Memory B cell (primary cell): ENCODE results near the gene SUGCT.

Experiments used
- ATAC-seq: fragments of 150-1000 bp; cut with Tn5 transposase; 2 replicates; pipeline ENCODE4 v1.10.0; 2021; ENCODE audit warnings: low read depth, mild to moderate bottlenecking, moderate library complexity
- DNase-seq, 2 donors: peaks; one replicate each; pipeline ENCODE4 v3.0.0; 2022; ENCODE audit warnings: low spot score in 2 of 2
- H3K27ac Mint-ChIP-seq: one replicate; pipeline ENCODE4 v1.8.0; 2022; ENCODE audit warnings: mild to moderate bottlenecking, moderate library complexity, mixed read lengths
- H3K27me3 Mint-ChIP-seq: one replicate; pipeline ENCODE4 v1.8.0; 2022; ENCODE audit warnings: mixed read lengths
- H3K36me3 Mint-ChIP-seq: one replicate; pipeline ENCODE4 v1.8.0; 2022; ENCODE audit warnings: mild to moderate bottlenecking, mixed read lengths
- H3K4me1 Mint-ChIP-seq: one replicate; pipeline ENCODE4 v1.8.0; 2022; ENCODE audit warnings: mixed read lengths
- H3K4me3 Mint-ChIP-seq: one replicate; pipeline ENCODE4 v1.8.0; 2022; ENCODE audit warnings: mild to moderate bottlenecking, moderate library complexity, mixed read lengths
- H3K9me3 Mint-ChIP-seq: one replicate; pipeline ENCODE4 v1.8.0; 2022; ENCODE audit warnings: mixed read lengths

Gene SUGCT

DNA sequence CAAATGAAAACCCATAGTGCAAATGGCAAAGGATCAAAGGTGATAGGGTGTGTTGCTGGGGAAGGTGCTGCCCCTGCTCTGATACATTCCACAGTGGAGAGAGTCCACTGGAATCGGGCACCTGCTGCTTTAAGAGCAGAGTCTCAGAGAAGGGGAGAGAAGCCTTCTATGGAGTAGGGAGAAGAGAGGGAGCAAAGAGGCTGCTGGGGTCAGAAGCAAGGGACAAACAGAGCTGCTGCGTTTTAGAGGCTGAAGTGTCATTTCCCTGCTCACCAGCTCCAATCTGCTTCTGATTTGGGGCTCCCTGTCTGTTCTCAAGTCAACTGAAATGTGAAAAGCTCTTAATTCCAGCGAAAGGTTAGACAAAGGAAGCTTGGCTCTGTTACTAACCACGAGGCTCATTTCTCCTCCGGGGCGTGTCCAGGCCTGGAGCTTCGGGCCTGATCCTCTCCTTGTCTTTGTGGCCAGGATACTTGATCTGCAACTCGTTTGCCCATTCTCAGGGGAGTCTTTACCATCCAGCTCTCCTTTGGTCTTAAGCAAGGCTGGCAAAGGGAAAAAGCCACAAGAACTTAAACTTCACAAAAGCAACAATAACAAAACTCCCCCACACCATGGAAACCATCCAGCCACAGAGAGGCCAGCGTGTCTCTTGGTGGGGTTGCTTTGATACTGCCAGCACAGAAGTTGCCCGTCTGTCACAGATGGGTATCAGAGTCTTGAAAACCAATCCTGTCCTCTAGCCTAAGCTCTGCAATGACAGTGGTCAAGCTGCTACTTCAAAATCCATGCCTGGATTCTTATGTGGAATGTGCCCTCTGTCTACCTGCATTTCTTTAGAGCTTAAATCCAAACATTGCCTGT is 692.6 kb downstream of the SUGCT start:
- Mint-ChIP-seq H3K27me3 (no peaks in the 10 kb centered on the region), H3K36me3 (no peaks in the 10 kb centered on the region), H3K4me3 (no peak overlapping the region), H3K27ac (no peak overlapping the region), H3K9me3 (no peaks in the 10 kb centered on the region), H3K4me1 (no peaks in the 10 kb centered on the region)
- ATAC-seq = no peak
- no peak for DNase-seq

DNA sequence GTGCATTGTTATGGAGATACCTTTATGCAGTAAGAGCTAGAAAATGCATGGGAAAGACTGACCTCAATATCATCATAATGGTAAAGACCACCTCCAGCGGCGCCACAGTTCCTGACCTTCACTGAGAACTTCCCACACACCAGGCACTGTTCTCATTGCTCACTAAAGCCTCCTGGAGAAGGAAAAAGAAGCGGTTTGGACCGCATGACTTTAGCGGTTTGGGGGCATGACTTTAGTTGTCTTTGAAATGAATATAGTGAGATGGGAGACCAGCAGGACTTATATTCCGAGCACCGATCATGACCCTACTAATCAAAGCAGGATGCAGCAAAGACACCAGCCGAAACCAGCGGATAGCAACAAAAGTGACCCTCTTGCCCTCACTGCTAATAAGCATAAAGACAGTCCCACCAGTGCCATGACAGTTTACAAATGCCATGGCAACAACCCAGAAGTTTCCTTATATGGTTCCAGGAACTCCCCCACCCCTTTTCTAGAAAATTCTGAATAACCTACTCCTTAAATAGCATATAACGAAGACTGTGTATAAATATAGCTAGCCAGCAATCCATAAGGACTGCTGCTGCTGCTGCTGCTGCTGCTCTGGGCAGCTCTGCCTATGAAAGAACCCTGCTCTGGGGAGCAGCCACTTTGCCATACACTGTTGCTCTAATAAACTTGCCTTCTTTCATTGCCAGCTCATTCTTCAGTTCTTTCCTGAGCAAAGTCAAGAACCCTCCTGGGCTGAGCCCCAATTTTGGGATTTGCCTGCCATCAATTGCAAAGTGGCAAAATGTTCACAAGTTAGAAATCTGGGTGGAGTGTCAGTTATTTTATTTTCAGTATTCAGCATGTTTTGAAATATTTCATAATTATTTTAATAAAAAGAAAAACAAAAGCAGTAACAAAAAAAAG is 694.1 kb downstream of the SUGCT start:
- Mint-ChIP-seq H3K27me3 (no peaks in the 10 kb centered on the region), H3K4me3 (no peak overlapping the region), H3K4me1 (no peaks in the 10 kb centered on the region), H3K9me3 (no peaks in the 10 kb centered on the region), H3K27ac (no peak overlapping the region), H3K36me3 (no peaks in the 10 kb centered on the region)
- ATAC-seq = no peak
- no peak for DNase-seq

DNA sequence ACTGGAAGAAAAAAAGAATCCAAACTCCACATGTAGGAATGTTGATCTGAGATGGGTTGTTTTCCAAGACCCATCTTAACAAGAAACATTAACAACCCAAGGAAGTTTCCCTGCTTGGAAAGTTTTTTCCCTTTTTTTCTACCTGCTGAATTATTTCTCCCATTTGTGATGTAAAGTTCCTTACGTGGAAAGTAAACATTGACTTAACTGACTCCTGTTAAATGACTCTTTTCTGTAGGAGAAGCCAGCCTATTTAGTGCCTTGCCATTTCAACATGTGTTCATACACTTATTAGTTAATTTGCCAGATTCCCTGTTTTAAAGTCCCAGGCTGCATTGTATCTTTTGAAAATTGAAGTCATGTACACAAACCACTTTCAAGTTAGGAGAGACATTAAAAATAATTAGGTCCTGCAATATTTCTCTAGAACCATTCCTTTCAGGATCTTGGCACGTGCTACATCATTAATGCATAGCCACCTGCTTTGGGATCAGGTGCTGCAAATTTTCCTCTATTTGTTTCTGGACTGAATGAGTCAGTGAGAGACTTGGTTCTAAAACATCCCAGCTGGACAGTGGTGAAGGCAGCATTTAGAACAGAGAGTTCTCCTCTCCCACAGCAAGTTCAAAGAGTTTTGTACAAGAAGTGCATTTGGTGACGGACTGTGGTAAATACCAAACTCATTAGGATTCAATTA is 698.5 kb downstream of the SUGCT start:
- Mint-ChIP-seq H3K9me3 (no peaks in the 10 kb centered on the region), H3K27me3 (no peaks in the 10 kb centered on the region), H3K27ac (no peak overlapping the region), H3K4me1 (peaks cover 5% of the 10 kb centered on the region), H3K4me3 (no peak overlapping the region), H3K36me3 (no peaks in the 10 kb centered on the region)
- no peak for ATAC-seq
- DNase-seq = no peak

DNA sequence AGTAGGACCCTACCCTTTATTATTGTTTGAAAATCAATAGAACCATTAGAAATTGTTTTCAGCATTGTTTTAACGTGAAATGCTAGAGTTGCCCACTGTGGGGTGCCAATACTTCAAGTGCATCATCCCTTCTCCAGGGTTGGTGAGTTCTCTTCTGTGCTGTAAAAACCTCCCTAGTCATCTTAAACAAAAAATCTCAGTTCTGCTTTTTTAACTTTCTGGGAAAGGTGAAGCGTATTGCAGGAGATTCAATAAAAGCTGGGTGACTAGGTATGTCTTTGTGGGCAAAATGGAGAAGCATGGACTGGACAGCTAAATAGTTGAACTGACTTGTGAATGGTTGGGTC is 699.1 kb downstream of the SUGCT start:
- H3K4me1 Mint-ChIP-seq = peaks cover 5% of the 10 kb centered on the region
- H3K9me3 Mint-ChIP-seq = no peaks in the 10 kb centered on the region
- no peaks in the 10 kb centered on the region for H3K27me3 Mint-ChIP-seq
- H3K36me3 Mint-ChIP-seq = no peaks in the 10 kb centered on the region
- no peak for DNase-seq
- no peak overlapping the region for H3K27ac Mint-ChIP-seq
- H3K4me3 Mint-ChIP-seq = no peak overlapping the region
- no peak for ATAC-seq

DNA sequence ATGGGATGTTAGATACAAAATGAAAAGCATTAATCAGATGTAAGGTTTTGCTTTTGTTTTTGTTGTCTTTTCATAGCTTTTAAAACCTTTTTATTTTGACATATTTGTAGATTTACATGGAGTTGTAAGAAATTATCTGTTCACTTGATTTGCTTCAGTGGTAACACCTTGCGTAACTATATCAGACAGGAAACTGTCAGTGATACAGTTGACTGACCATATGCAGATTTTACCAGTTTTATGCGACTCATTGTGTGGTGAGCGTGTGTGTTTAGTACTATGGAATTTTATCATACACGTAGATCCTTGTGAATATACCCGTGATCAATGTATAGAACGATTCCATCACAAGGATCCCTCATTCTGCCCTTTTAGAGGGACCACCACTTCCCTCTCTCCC is 701.4 kb downstream of the SUGCT start:
- no peak overlapping the region for H3K27ac Mint-ChIP-seq
- H3K4me3 Mint-ChIP-seq = no peak overlapping the region
- H3K27me3 Mint-ChIP-seq = no peaks in the 10 kb centered on the region
- H3K4me1 Mint-ChIP-seq = peaks cover 5% of the 10 kb centered on the region
- H3K36me3 Mint-ChIP-seq = no peaks in the 10 kb centered on the region
- peak; percentile 65 for ATAC-seq
- peaks cover 2% of the 10 kb centered on the region for H3K9me3 Mint-ChIP-seq
- DNase-seq = no peak

DNA sequence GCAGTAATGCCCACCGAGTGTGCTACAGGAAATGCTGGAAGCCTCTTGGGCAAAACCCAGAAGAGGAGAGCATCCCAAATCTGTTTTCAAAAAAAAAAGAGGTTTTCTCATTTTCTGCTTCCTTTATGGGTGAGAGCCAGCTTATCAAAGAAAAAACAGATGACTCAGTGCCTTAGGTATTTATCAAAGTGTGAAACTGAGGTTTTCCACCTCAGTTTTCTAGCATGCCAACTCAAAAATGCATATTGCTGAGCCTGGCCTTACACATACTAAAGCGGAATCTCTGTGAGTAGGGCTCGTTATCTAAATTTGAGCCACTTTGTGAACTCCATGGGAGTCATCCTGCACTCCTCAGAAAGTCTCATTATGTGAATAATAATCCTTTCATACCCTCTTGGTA is 705.1 kb downstream of the SUGCT start:
- Mint-ChIP-seq H3K27ac (no peak overlapping the region), H3K4me1 (peaks cover 5% of the 10 kb centered on the region), H3K9me3 (peaks cover 2% of the 10 kb centered on the region), H3K4me3 (no peak overlapping the region), H3K36me3 (no peaks in the 10 kb centered on the region), H3K27me3 (no peaks in the 10 kb centered on the region)
- DNase-seq = no peak
- ATAC-seq = no peak

DNA sequence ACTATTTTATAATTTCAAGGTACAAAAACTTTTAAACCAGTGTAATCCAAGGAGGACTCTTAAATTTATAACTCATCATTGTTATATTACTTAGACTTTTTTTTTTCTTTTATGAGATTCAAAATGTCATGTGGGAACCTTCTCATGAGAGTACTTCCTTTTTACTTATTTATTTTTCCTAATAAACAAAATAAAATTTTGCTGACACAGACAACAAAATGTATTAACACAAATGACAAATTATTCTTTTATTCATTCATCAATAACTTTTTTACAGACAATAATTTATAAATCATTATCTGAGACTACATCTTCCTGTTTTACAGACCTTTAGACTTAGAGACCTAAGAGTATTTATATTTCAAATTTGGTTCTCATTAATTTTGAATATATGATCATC is 706.2 kb downstream of the SUGCT start:
- Mint-ChIP-seq H3K4me1 (peaks cover 5% of the 10 kb centered on the region), H3K36me3 (no peaks in the 10 kb centered on the region), H3K4me3 (no peak overlapping the region), H3K27me3 (no peaks in the 10 kb centered on the region), H3K27ac (no peak overlapping the region), H3K9me3 (peaks cover 2% of the 10 kb centered on the region)
- ATAC-seq (no peak), DNase-seq (no peak)

DNA sequence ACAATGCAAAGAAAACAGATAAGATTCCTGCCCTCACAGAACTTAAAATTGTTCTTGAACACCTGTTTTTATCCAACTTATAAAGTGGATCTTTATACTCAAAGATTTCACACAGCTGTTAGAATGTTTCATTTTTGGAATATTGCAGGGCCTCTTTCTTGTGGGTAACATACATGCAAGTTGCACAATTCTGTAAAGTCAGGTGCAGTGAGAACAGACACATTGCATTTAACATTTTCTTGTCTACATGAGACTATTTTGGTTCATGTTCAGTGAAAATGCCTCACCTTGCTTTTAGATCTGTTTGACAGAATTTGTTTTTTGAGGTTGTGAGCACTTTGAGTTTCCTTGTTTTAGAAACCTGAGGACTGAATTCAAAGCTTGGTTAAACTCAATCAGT is 707.8 kb downstream of the SUGCT start:
- peaks cover 2% of the 10 kb centered on the region for H3K9me3 Mint-ChIP-seq
- H3K27ac Mint-ChIP-seq = no peak overlapping the region
- no peaks in the 10 kb centered on the region for H3K4me1 Mint-ChIP-seq
- H3K27me3 Mint-ChIP-seq = no peaks in the 10 kb centered on the region
- H3K4me3 Mint-ChIP-seq = no peak overlapping the region
- no peak for ATAC-seq
- no peaks in the 10 kb centered on the region for H3K36me3 Mint-ChIP-seq
- no peak for DNase-seq

DNA sequence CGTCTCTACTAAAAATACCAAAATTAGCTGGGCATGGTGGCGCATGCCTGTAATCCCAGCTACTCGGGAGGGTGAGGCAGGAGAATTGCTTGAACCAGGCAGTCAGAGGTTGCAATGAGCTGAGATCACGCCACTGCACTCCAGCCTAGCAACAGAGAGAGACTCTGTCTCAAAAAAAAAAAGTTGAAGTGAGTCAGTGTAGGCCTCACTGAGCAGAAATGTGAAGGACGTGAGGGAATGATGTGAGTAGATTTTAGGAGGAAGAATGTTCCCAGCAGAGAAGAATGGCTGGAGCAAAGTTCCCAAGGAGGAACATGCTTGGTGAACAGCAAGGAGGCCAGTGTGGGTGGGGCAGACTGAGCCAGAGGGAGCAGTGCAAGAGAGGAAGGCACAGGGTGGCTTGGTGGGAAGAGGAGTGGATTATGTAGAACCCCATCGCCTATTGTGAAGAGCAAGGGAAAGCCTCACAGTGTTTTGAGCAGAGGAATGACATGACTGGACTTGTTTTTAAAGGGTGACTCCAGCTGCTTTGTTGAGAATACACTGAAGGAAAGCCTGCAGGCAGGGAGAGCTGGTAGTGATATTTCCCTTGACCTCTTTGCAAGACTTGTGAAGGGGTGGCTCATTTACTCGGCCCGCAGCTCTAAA is 708.7 kb downstream of the SUGCT start:
- no peak for ATAC-seq
- Mint-ChIP-seq H3K36me3 (no peaks in the 10 kb centered on the region), H3K27me3 (no peaks in the 10 kb centered on the region), H3K9me3 (peaks cover 2% of the 10 kb centered on the region), H3K27ac (no peak overlapping the region), H3K4me1 (no peaks in the 10 kb centered on the region), H3K4me3 (no peak overlapping the region)
- DNase-seq = no peak

DNA sequence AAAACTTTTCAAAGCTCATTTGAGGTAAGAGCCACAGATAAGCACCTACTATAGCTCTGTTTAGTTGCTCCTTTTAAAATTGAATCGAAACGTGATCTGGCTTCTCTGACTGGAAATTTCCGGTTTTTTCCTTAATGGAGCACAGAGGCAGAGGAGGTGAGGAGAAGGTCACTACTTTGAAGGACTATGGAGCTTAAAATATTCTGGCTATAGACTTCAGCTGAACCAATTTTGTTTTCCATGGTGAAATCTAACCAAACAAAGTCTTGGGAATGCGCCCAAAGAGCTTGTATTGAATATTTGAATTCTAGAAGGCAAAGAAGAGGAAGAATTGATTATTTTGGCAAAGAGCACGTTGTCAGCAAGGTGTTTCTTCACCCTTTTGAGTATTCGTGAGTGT is 711.1 kb downstream of the SUGCT start:
- Mint-ChIP-seq H3K9me3 (no peaks in the 10 kb centered on the region), H3K4me3 (no peak overlapping the region), H3K36me3 (no peaks in the 10 kb centered on the region), H3K27ac (no peak overlapping the region), H3K4me1 (no peaks in the 10 kb centered on the region), H3K27me3 (no peaks in the 10 kb centered on the region)
- no peak for DNase-seq
- no peak for ATAC-seq

DNA sequence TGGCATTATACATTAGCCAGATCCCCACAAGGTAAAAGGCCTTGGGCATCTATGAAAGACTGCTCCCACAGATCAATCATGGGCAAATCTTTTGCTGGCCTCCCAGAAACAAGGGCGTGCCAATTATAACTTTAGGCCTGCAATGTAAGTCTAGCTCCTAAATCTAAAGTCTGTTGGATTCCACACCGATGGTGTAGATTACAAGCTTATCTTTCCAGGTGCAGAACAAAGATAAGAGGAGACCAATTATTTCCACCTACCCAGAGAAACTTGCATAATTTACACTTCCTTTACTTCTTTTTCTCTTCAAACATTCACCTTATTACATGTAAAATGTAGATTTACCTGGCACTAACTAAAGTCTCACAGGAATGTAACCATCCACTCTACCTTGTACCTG is 713.1 kb downstream of the SUGCT start:
- Mint-ChIP-seq H3K27ac (no peak overlapping the region), H3K27me3 (no peaks in the 10 kb centered on the region)

DNA sequence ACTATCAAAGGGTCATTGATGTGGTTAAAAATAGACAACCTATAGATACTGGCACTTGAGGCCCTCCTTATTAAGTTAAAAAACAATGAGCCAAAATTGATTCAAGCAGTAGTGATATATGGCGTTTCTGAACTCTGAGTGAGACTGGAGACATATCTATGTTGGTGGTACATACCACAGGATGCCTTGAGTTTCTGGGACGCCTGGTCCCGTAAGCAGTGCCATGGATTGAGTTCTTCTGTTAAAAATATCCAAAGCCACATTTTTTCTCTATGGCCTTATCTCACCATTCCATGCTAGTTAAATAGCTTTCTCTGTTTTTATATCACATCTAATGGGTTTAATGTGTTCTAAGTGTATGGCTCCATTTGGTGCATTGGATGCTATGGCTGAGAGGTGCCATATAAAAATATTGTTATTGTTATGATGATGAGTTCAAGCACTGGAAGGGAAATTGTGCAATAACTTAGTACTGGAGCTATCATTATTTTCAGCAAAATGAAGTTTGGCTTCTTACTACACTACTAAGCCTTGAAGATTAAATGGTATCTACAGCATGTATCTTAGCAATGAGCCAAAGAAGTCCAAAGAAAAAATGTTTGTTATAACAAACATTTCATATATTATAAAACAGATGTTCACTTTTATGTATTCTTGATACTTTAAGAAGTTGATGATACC is 713.9 kb downstream of the SUGCT start:
- Mint-ChIP-seq H3K27ac (no peak overlapping the region), H3K27me3 (no peaks in the 10 kb centered on the region), H3K36me3 (no peaks in the 10 kb centered on the region), H3K4me1 (no peaks in the 10 kb centered on the region), H3K9me3 (no peaks in the 10 kb centered on the region), H3K4me3 (no peak overlapping the region)
- no peak for ATAC-seq
- DNase-seq = no peak

More for the DNA sequence above, 713.1 kb downstream of the SUGCT start:
- Mint-ChIP-seq H3K36me3 (no peaks in the 10 kb centered on the region), H3K4me1 (no peaks in the 10 kb centered on the region), H3K9me3 (no peaks in the 10 kb centered on the region), H3K4me3 (no peak overlapping the region)
- DNase-seq = no peak
- no peak for ATAC-seq

DNA sequence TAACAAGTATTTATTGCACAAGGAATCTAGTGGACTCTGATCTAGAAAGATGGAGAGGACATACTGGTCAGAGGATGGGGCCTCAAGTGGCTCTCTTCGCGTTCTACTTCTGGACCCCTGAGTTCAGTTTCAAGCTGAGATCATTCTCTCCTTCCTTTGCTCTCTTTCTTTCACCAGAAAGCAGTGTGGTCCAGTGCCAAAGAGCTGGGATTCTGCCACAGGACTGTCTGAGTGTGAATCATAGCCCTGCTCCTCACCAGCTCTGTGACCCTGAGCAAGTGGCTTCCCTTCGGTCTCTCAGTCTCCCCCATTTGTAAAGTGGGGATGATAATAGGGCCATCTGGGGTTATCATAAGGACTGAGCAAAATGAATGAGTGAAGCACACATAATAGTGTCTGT is 715.2 kb downstream of the SUGCT start:
- DNase-seq = no peak
- H3K27ac Mint-ChIP-seq = no peak overlapping the region
- H3K9me3 Mint-ChIP-seq = peaks cover 3% of the 10 kb centered on the region
- H3K4me1 Mint-ChIP-seq = no peaks in the 10 kb centered on the region
- H3K36me3 Mint-ChIP-seq = no peaks in the 10 kb centered on the region
- ATAC-seq = no peak
- no peaks in the 10 kb centered on the region for H3K27me3 Mint-ChIP-seq
- H3K4me3 Mint-ChIP-seq = no peak overlapping the region
